ENCODE results near the gene GPR137. TPM values are rescaled to one million over a fixed set of nuclear protein-coding genes. Genes with fewer than 3 reads are reported as not detected.

The GPR137 gene
- total and polyA plus RNA-seq, 8 donors: 2.9 to 58.8 (median 20.0) TPM

DNA sequence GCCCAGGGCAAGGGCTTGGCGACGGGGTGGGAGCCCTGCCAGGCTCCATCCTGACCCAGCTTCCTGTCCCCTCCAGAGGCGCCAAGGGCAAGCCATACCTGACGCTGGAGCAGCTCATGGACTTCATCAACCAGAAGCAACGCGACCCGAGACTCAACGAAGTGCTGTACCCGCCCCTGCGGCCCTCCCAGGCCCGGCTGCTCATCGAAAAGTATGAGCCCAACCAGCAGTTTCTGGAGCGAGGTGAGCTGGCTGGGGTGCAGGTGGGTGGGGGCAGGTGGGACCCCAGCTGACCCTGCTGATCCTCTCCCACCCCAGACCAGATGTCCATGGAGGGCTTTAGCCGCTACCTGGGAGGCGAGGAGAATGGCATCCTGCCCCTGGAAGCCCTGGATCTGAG lies 29.3 kb upstream of the GPR137 start:
- TF ChIP-seq CTCF (IDR thresholded peaks at IDR 0.05): no peak
- no peak for TF ChIP-seq POLR2A (IDR thresholded peaks at IDR 0.05)
- TF ChIP-seq EP300 (IDR thresholded peaks at IDR 0.05): no peak
- TF ChIP-seq POLR2AphosphoS5 (IDR thresholded peaks at IDR 0.05): no peak
- Histone ChIP-seq H3K4me3 (no peak overlapping the region), H3K27ac (no peak overlapping the region), H3K9me3 (no peaks in the 10 kb centered on the region), H3K36me3 (peaks cover 46 to 69% (median 68%) of the 10 kb centered on the region in 4 donors), H3K4me1 (peaks cover 15 to 29% (median 23%) of the 10 kb centered on the region in 4 donors), H3K27me3 (no peaks in the 10 kb centered on the region)
- intact Hi-C loops (cut with DNase I; ENCODE audit: low total_unique reads): no loop called here
- WGBS, 5 donors: 87 to 91% (median 91%) methylated on average over 15 of the region's 15 CpGs
- no peak for DNase-seq

DNA sequence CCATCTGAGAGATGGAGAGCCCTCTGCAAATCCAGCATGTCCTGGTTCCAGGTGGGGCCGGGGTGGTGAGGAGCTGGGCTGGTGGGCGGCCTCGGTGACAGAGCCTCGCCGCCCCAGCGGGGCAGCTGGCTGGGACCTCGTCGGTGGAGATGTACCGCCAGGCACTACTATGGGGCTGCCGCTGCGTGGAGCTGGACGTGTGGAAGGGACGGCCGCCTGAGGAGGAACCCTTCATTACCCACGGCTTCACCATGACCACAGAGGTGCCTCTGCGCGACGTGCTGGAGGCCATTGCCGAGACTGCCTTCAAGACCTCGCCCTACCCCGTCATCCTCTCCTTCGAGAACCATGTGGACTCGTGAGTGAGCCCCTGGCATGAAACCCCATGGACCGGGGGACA lies 27.3 kb upstream of the GPR137 start:
- DNase-seq: no peak

DNA sequence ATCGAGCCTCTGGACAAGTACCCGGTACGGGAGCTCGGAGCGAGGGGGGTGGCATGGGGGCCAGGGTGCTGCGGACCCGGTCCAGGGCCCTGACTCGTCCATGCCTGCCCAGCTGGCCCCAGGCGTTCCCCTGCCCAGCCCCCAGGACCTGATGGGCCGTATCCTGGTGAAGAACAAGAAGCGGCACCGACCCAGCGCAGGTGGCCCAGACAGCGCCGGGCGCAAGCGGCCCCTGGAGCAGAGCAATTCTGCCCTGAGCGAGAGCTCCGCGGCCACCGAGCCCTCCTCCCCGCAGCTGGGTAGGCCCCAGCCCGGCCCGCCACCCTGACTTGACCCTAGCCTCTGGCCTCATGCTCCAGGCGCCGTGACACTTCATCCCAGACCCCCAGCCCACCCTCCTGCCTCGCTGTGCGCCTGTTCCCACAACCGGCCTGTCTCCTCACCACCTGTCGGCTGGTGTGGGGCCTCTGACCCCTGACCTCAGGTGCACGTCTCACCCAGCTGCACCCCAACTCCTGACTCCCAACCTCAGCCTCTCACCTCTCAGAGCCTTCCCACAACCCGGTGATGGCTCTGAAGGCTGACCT lies 26.6 kb upstream of the GPR137 start:
- no peaks in the 10 kb centered on the region for H3K9me3 ChIP-seq
- H3K4me3 ChIP-seq: no peak overlapping the region
- H3K27ac ChIP-seq: no peak overlapping the region
- H3K4me1 ChIP-seq: peaks cover 0 to 4% (median 0%) of the 10 kb centered on the region in 4 donors
- H3K36me3 ChIP-seq: peaks cover 71 to 96% (median 95%) of the 10 kb centered on the region in 4 donors
- WGBS, 5 donors: 92 to 96% (median 93%) methylated on average over 20 to 32 of the region's 32 CpGs
- H3K27me3 ChIP-seq: no peaks in the 10 kb centered on the region
- intact Hi-C loops (cut with DNase I; ENCODE audit: low total_unique reads): no loop called here
- no peak for TF ChIP-seq EP300 (IDR thresholded peaks at IDR 0.05)
- no peak for TF ChIP-seq POLR2A (IDR thresholded peaks at IDR 0.05)
- no peak for TF ChIP-seq CTCF (IDR thresholded peaks at IDR 0.05)
- no peak for TF ChIP-seq POLR2AphosphoS5 (IDR thresholded peaks at IDR 0.05)
- DNase-seq: no peak

More for the DNA sequence above, 27.3 kb upstream of the GPR137 start:
- no peak overlapping the region for H3K27ac ChIP-seq
- peaks cover 0 to 11% (median 4%) of the 10 kb centered on the region in 4 donors for H3K4me1 ChIP-seq
- no peaks in the 10 kb centered on the region for H3K9me3 ChIP-seq
- H3K4me3 ChIP-seq: no peak overlapping the region
- TF ChIP-seq EP300 (IDR thresholded peaks at IDR 0.05) (no peak), POLR2A (IDR thresholded peaks at IDR 0.05) (no peak), POLR2AphosphoS5 (IDR thresholded peaks at IDR 0.05) (no peak), CTCF (IDR thresholded peaks at IDR 0.05) (no peak)
- H3K36me3 ChIP-seq: peaks cover 67 to 89% (median 89%) of the 10 kb centered on the region in 4 donors
- intact Hi-C loops (cut with DNase I; ENCODE audit: low total_unique reads): no loop called here
- H3K27me3 ChIP-seq: no peaks in the 10 kb centered on the region
- 88 to 93% (median 91%) methylated on average over 10 to 24 of the region's 24 CpGs for WGBS, 5 donors

GRCh38 chr11:64259533-64260067 lies 26.0 kb upstream of the GPR137 start:
- 73 to 88% (median 79%) methylated on average over 4 of the region's 4 CpGs for WGBS, 5 donors
- intact Hi-C loops (cut with DNase I; ENCODE audit: low total_unique reads): no loop called here
- TF ChIP-seq EP300 (IDR thresholded peaks at IDR 0.05) (no peak), POLR2AphosphoS5 (IDR thresholded peaks at IDR 0.05) (no peak), CTCF (IDR thresholded peaks at IDR 0.05) (no peak), POLR2A (IDR thresholded peaks at IDR 0.05) (no peak)

More at GRCh38 chr11:64259533-64260067, 26.0 kb upstream of the GPR137 start:
- Histone ChIP-seq H3K27ac (no peak overlapping the region), H3K4me1 (no peaks in the 10 kb centered on the region), H3K36me3 (peaks cover 71 to 98% (median 97%) of the 10 kb centered on the region in 4 donors), H3K4me3 (no peak overlapping the region), H3K9me3 (no peaks in the 10 kb centered on the region), H3K27me3 (no peaks in the 10 kb centered on the region)
- DNase-seq: no peak

Data from stomach (tissue), 9 donors.